ENCODE measurements around the gene ATP8B1. TPM values are rescaled to one million over a fixed set of nuclear protein-coding genes. Genes with fewer than 3 reads are reported as not detected.
"Not testable (repeated sequence)": the region's sequence is repeated elsewhere in the genome, so short reads cannot be mapped to it uniquely, and the experiment has no call there.

The ATP8B1 gene
- under 1 TPM; 0.06 to 0.15 TPM for total RNA-seq

DNA sequence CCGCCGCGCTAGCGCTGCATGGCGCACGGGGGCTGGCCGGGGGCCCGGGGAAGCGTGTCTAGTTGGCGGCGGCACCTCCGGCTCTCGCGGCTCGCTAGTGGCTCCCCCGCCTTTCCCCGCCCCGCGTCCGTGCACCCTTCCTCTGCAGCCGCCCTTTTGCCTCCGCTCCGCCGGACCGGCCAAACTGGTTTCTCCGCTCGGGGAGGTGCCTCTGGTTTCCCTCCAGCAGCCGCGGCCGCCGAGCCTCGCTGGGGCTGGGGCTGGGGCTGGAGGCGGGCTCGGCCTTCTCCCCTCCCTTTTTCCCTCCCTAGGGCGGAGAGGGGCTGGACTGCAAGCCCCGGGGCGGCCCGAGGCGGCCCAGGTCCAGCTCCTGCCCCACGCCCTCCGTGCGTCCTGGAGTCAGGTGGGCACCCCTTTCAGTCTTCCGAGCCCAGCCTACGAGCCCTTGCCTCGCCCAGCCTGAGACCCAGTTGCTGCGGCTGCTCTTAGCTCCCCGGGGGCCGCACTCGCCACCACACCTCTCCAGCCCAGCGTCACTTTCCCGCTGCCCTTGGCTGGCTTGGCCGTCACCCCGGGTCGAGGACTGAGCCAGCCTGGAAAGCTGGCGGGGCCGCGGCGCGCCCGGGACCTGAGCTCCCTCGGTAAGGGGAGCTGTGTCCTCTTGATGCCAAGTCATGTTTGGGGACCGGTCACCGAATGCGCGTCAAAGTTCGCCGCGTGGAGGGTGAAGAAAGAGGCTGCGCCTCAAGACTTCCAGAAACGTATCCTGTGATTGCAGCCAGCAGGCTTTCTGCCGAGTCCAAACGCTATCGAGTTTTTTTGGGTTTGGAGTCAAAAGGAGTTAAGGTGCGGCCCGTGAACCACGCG, at the start of gene ATP8B1:
Gene ATP8B1, minus strand, starts transcription at position 213 of the 867 bp plus-strand sequence. CDS start 71,508 bp downstream, outside the sequence.
- ChIA-PET POLR2A (no interaction called here), CTCF (no interaction called here)

DNA sequence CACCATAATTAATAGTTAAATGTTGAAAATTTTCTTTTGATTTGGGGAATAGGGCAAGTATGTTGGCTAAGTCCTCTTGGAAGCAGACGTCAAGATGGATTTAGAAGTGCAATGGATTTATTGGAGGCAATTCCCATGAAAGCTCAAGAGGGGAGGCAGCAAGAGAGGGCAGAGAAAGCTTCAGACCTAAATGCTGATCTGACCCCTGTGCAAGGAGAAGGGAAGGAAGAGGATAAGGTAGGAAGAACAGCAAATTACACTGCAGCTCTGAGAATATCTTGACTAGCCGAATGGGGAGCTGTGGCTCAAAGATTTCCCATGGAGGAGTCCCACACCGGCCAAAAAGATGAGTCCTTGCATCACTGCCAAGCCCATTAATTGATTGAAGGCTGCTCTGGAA, 46.9 kb upstream of the ATP8B1 start:
- ChIA-PET CTCF (interaction anchor here (0.7 kb wide), 1 partner anchor 64 kb away, joined by 3 read pairs; no protein-coding TSS in a partner anchor), POLR2A (no interaction called here)

DNA sequence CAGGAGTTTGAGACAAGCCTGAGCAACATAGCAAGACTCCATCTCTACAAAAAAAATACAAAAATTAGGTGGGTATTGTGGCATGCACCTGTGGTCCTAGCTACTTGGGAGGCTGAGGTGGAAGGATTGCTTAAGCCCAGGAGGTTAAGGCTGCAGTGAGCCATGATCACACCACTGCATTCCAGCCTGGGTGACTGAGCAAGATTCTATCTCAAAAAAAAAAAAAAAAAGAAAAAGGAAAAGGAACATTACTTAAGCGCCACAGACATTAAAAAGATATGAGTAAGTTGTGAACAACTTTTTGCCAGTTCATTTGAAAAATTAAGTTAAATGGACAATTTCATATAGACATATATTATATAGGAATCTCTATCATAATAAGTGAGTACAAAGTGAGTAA, 45.3 kb upstream of the ATP8B1 start:
- CTCF ChIA-PET, POLR2A ChIA-PET: not testable (repeated sequence)

DNA sequence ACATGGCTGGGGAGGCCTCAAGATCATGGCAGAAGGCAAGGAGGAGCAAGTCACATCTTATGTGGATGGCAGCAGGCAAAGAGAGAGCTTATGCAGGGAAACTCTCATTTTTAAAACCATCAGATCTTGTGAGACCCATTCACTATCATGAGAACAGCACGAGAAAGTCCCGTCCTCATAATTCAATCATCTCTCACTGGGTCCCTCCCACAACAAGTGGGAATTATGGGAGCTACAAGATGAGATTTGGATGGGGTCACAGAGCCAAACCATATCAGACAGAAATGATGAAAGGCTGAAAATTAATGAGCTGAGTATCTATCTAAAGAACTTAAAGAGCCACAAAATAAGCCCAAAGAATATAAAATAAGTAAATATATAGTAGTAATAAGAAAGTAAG, 44.3 kb upstream of the ATP8B1 start:
- POLR2A ChIA-PET, CTCF ChIA-PET: not testable (repeated sequence)

DNA sequence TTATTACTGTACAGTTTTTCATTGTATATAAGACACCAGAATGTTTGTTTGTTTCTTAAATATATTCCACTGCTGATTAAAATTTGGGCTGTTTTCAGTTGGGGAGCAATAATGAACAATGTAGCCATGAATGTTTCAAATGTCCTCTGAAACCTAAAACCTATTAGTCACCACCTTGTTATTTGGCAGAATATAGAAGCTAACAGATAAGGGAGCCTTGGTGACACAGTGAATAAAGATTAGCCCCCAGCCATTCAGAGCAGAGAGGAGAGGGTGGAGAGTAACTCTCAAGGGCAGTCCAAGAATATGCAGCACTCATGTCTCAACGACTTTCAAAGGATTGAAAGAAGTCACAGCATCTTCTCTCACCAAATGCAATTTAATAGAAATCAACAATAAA, 43.1 kb upstream of the ATP8B1 start:
- CTCF ChIA-PET, result no interaction called here
- POLR2A ChIA-PET, result no interaction called here

DNA sequence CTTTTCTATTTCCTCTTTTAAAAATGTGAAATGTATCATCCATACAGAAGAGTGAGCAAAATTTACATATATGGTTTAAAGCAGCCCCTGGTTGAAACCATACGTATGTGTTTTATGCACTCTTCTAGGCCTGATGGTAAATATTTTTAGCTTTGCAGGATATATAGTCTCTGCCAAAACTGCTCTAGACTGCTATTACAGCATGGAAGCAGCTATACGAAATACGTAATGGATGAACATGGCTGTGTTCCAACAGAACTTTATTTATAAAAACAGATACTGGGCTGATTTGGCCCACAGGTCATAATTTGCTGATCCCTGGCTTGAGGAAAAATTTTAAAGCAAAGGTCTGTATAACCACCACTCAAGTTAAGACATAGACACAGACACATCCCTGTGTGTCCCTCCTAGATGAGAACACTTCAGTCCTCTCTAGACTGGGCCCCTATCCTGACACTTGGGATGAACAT, 42.5 kb upstream of the ATP8B1 start:
- ChIA-PET CTCF (no interaction called here), POLR2A (no interaction called here)

DNA sequence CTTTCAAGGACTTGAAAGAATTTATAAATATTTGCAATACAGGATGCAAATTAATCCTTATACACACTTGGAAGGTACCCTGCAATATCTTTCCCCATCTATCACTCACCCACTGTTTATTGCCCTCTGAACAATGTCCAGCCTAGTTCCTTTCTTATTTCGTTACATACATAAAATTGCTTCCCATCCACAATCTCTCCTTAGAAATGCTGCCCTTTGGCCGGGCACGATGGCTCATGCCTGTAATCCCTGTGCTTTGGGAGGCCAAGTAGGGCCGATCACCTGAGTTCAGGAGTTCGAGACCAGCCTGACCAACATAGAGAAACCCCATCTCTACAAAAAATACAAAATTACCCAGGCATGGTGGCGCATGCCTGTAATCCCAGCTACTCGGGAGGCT, 41.2 kb upstream of the ATP8B1 start:
- ChIA-PET CTCF (no interaction called here), POLR2A (no interaction called here)

DNA sequence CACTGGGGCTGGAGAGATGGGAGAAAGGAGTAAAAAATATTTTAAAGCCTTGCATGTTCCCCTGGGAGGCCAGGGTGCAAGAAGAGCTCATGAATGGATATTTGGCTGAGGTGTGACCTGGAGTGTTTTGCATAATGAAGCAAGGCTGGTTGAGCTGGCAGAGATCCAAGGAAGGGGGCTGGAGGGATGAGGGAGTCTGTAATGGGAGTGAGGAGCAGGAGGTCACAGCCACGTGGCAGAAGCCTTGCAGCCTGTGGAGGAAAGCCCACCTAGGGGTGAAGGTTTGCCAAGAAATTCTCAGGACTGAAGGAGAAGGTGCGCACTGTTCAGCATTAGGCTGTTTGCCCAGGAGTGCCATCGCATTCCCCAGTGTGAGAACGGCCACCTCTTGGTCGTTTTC, 40.3 kb upstream of the ATP8B1 start:
- CTCF ChIA-PET, result interaction anchor here (0.6 kb wide), 1 partner anchor 190 kb away, joined by 5 read pairs; no protein-coding TSS in a partner anchor

DNA sequence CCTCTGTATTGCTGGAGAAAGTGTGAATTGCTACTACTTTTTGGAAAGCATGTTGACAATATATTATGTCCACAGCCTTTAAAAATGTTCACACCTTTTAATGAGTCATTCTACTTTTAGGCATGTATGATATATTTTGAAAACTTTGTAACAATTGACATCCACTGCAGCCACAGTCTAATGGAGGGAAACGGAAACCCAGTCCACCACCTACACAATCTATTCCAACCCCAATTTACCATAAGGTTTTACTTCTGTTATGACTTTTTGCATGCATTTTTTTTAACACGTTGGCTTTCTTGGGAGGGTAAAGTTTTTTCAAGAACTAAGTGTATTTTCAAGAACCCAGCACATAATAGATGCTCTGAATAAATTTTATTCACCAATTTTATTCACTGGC, 38.5 kb upstream of the ATP8B1 start:
- CTCF ChIA-PET, result no interaction called here
- POLR2A ChIA-PET, result no interaction called here

More for the DNA sequence above, 40.3 kb upstream of the ATP8B1 start:
- POLR2A ChIA-PET, result no interaction called here

DNA sequence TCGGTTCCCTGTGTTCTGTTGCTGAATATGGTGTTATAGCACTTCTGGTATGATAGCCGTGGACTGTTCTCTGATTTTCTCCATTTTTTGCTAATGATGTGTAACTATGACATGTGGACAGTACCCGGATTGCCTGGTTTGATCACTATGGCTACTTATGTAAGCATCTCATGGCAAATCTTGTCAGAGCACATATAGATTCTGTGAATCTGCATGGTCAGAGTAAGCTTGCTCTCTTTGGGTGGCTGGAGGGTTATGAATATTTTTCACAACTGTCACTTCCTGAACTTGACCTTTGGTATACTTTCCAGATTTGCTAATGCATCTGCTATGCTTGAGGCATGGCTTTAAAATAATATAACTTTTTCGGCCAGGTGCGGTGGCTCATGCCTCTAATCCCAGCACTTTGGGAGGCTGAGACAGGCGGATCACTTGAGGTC, 36.8 kb upstream of the ATP8B1 start:
- ChIA-PET CTCF (interaction anchor here (0.7 kb wide), 1 partner anchor 217 kb away, joined by 3 read pairs; no protein-coding TSS in a partner anchor), POLR2A (no interaction called here)

DNA sequence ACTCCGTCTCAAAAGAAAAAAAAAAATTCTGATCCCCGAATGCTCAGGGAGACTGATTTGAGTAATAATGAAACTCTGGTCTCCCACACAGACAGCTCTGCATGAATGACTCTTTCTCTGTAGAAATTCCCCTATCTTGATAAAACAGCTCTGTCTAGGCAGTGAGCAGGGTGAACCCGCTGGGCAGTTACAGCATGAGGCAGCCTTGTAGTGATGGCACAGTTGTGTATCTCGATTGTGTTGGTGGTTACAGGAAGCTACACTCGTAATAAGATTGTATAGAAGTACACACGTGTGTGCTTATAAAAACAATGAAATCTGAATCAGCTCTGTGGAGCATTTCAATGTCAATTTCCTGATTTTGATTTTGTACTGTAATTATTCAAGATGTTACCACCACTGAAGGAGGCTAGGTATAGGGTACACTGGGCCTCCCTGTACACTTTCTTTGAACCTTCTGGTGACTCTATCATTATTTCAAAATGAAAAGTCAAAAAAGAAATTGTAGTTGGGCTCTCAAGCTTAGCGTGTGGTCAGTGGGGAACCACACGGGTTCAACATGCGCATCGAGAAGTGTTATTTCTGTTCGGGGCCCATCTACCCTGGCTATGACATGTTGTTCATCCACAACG, 34.9 kb upstream of the ATP8B1 start:
- CTCF ChIA-PET, result interaction anchor here (0.7 kb wide), 1 partner anchor 26 kb away, joined by 5 read pairs; no protein-coding TSS in a partner anchor
- POLR2A ChIA-PET, result interaction anchor here (0.6 to 0.7 kb wide), 2 partner anchors 221 to 810 kb away, joined by 3 to 5 read pairs; no protein-coding TSS in a partner anchor

DNA sequence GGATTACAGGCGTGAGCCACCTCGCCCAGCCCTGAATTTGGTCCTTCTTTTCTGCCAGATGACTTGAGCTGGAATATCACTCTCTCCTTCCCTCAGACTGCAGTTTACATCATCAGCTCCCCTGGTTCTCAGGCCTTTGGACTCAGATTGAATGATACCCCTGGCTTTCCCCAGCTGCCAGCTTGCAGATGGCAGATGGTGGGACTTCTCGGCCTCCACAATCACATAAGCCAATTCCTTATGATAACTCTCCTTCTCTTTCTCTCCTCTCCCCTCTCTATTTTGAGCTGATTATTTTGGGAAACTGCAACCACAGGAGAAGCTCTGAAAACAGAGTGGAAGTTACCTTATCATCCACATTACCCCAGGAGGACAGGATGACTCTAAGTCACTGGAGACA, 33.4 kb upstream of the ATP8B1 start:
- ChIA-PET CTCF (no interaction called here), POLR2A (no interaction called here)

DNA sequence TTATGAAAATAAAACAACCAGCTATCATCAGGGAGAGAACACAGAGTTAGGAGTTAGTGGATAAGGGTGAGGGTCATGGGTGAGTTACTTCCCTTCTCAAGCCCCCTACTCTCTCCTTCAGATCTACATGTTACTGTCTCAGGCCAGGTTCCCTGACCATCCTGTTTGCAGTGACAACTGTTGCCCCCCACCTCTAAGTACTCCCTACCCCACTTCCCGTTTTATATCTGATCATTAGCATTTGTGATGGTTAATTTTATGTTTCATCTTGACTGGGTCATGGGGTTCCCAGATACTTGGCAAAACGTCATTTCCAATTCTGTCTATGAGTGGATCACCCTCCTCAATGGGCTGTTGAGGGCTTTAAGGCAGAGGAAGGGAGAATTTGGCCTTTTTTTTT, 32.8 kb upstream of the ATP8B1 start:
- POLR2A ChIA-PET, result no interaction called here
- CTCF ChIA-PET, result no interaction called here

DNA sequence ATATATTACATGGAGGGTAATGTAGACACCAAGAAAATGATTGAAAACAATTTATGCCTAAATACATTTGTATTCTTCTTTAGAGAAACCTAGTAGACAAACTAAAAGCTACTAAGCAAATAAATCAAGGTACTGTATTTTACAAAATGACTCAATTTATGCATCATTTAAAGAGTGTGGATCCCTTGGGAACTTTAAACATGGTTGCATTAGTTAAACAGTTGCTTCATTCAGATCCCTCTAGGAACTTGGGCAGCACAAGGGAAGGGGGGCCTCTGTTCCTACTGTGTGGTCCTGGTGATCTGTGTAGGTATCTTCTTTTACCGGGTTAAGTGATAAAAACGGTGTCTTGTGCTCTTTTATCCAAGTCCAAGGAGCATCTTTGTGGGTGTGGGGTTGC, 31.5 kb upstream of the ATP8B1 start:
- CTCF ChIA-PET, result no interaction called here
- POLR2A ChIA-PET, result no interaction called here

DNA sequence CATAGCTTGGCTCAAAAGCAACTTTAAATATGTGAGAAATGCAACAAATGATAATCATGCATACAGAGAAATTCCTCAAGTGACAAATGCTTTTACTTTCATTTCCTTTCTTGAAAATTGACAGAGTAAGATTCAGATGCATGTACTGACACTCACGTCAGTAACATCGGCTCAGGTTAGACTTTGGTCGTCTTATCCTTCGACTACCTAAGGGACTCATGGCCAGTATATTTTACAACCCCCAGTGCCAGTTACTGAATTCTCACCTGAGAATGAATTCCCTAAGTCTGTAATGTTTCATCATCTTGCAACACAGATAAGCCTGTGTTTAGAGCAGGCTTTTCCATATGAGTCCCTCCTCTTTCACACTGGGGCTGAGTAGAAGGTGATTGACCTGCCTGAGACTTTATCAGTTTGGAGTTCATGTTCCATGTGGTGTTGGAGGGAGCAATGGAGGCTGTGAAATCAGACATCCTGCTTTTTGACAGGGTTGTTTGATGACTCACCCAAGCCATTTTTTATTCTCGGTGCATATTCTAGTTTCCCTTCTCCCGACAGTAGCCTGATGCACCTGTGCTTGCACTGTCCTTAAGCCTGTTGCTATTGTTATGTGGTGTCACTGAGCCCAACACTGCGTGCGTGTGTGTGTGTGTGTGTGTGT, 30.5 kb upstream of the ATP8B1 start:
- CTCF ChIA-PET, result no interaction called here
- POLR2A ChIA-PET, result no interaction called here

DNA sequence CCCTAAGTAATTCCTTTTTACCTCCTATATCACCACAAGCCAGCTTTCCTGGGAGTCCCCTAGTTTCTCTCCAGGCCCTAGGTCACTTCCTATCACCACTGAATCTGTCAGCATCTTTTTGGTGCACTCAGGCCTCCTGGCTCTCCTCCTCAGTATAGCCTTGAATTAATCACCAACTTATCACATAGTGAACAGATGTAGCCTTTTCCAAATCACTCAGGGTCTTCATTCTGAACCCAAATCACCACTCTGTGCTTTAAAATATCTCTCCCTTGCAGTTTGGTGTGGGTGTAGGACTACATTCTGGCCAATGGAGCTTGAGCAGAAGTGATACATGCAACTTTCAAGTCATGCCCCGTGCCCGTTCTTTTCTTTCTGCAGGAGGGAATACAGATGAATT, 29.6 kb upstream of the ATP8B1 start:
- ChIA-PET POLR2A (no interaction called here), CTCF (no interaction called here)

DNA sequence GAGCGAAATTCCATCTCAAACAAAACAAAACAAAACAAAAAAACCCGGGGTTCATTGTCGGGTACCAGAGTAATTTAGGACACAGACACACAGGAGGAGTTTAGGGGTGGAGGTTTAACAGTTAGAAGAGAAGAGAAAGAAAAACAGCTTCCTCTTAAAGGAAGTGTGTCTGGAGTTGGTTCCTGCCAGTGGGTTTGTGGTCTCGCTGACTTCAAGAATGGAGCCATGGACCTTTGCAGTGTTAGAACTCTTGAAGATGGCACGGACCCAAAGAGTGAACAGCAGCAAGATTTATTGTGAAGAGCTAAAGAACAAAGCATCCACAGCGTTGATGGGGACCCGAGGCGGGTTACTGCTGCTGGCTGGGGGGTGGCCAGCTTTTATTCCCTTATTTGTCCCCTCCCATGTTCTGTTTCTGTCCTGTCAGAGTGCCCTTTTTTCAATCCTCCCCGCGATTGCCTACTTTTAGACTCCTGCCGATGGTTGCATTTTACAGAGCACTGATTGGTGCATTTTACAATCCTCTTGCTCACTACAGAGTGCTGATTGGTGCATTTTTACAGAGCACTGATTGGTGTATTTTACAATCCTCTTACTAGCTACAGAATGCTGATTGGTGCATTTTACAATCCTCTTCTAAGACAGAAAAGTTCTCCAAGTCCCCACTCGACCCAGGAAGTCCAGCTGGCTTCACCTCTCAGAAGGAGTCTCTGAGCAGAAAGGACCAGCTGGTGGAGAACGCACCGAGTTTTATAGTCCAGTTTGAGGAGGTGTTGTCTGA, 28.7 kb upstream of the ATP8B1 start:
- ChIA-PET POLR2A (no interaction called here), CTCF (no interaction called here)

DNA sequence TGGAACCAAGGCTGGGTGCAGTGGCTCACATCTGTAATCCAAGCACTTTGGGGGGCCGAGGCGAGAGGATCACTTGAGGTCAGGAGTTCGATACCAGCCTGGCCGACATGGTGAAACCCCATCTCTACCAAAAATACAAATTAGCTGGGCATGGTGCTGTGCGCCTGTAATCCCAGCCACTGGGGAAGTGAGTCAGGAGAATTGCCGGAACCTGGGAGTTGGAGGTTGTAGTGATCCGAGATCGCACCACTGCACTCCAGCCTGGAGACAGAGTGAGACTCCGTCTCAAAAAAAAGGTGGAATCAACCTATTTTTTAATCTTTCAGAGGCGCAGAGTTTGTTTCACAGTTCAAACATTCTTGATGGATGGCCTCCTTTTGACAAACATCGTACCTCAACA, 24.5 kb upstream of the ATP8B1 start:
- CTCF ChIA-PET, result no interaction called here

DNA sequence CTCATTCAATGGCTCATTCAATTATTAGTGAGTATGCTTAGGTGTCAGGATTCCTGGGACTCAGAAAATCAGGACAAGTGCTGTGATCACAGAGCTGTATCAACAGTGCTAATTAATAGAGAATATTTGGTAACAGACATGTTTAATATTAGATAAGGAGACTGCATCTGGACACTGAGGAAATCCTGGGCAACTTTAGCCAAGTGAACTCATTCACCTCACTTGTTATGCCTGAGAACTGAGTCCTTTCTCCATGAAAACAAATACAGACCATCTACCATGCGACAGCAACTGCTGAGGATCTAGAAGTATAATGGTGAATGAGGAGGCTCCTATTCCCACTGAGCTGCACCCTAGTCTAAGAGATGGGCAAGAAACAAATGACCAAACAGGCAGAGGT, 23.1 kb upstream of the ATP8B1 start:
- CTCF ChIA-PET, result interaction anchor here (0.6 to 0.7 kb wide), 2 partner anchors 219 to 291 kb away, joined by 3 read pairs; no protein-coding TSS in a partner anchor

More for the DNA sequence above, 24.5 kb upstream of the ATP8B1 start:
- POLR2A ChIA-PET, result no interaction called here

DNA sequence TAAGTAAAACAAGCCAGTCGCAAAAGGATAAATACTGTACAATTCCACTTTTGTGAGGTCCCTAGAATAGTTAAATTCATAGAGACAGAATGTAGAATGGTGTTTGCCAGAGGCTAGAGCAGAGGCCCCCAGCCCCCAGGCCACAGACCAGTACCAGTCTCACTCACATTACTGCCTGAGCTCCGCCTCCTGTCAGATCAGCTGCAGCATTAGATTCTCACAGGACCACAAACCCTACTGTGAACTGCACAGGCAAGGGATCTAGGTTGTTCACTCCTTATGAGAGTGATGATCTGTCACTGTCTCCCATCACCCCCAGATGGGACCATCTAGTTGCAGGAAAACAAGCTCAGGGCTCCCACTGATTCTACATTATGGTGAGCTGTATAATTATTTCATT, 17.5 kb upstream of the ATP8B1 start:
- CTCF ChIA-PET, POLR2A ChIA-PET: not testable (repeated sequence)

More for the DNA sequence above, 23.1 kb upstream of the ATP8B1 start:
- POLR2A ChIA-PET, result no interaction called here

Data from activated CD8-positive, alpha-beta memory T cell treated with anti-CD3 and anti-CD28 coated beads for 36 hours (primary cell).